HepG2 (cell line): ENCODE data around the gene TAF1B. TPM values are rescaled to one million over a fixed set of nuclear protein-coding genes. Genes with fewer than 3 reads are reported as not detected.

Experiments used
- ATAC-seq: fragments of 200-7000 bp; cut with Tn5 transposase; 3 replicates; pipeline ENCODE4 v1.9.1; 2020; ENCODE audit warnings: mild to moderate bottlenecking, moderate library complexity
- BruUV-seq: library from RNA; stranded (reverse); fragments of 400-500 nt; replicated peaks from 2 replicates; lab custom pipeline; 2021; lab: Mats Ljungman, UMichigan
- CTCF ChIA-PET: fragments of 300-600 bp; formaldehyde crosslinking; extraction: SDS; loops from one replicate; lab custom pipeline; 2021; ENCODE audit warnings: low total read pairs, inconsistent platforms, low intra/inter-chr PET ratio; lab: Yijun Ruan, JAX
- POLR2A ChIA-PET: fragments of 350-600 bp; sonication (Branson Sonifier 250); formaldehyde crosslinking; loops from one replicate; lab custom pipeline; 2020; ENCODE audit warnings: antibody characterized with exemption, inconsistent platforms; lab: Yijun Ruan, JAX
- DNase-seq: peaks from one replicate; pipeline ENCODE4 v3.0.0-alpha.2; 2015; ENCODE audit warnings: low spot score
- FAIRE-seq: peaks from 3 replicates; lab custom pipeline; 2011; peaks lifted over from hg19 to GRCh38; lab: Jason Lieb, UNC
- H2AFZ ChIP-seq: one replicate; pipeline ENCODE4 v1.6.1; 2011; ENCODE audit warnings: low read length, inconsistent platforms
- H3K27ac ChIP-seq: fragments of 300-600 bp; 3 replicates; pipeline ENCODE4 v1.8.0; 2011; ENCODE audit warnings: mixed run types, mild to moderate bottlenecking, mixed read lengths, low read length, inconsistent platforms; ENCODE audit not compliant: insufficient read depth; ENCODE audit errors: extremely low read length
- H3K27me3 ChIP-seq, 2 experiments: fragments of 200-600 bp in 1 of 2; 2 replicates in 1 of 2; 3 replicates in 1 of 2; pipeline versions ENCODE4 v1.6.0 to v1.8.0; 2011; ENCODE audit warnings: low read length in 2 of 2, mild to moderate bottlenecking in 2 of 2, moderate library complexity in 2 of 2, inconsistent platforms in 1 of 2; ENCODE audit not compliant: insufficient read depth in 2 of 2, control insufficient read depth in 1 of 2
- H3K36me3 ChIP-seq, 2 experiments: fragments of 200-600 bp in 1 of 2; replicated peaks in 1 of 2; 2 replicates in 1 of 2; 3 replicates in 1 of 2; pipeline versions ENCODE4 v1.5.1 to v1.8.0; 2011; ENCODE audit warnings: low read length in 2 of 2, inconsistent platforms in 1 of 2; ENCODE audit not compliant: insufficient read depth in 2 of 2, control insufficient read depth in 1 of 2
- H3K4me1 ChIP-seq: 2 replicates; pipeline ENCODE4 v1.5.1; 2012; ENCODE audit warnings: low read length, inconsistent platforms; ENCODE audit not compliant: insufficient read depth
- H3K4me2 ChIP-seq: 2 replicates; pipeline ENCODE4 v1.6.0; 2011; ENCODE audit warnings: low read depth, low read length, inconsistent platforms
- H3K4me3 ChIP-seq, 3 experiments: fragments of 200-600 bp in 1 of 3; sonication (generic), shearing (Covaris generic) in 1 of 3; replicated peaks in 1 of 3; 2 replicates each; pipeline ENCODE4 v1.5.1; 2011 to 2016; ENCODE audit warnings: low read length in 3 of 3, inconsistent platforms in 2 of 3, low read depth in 2 of 3, mild to moderate bottlenecking in 2 of 3, control low read depth in 1 of 3, mixed read lengths in 1 of 3; ENCODE audit not compliant: insufficient read depth in 1 of 3
- H3K79me2 ChIP-seq: one replicate; pipeline ENCODE4 v1.6.1; 2011; ENCODE audit warnings: low read length, inconsistent platforms; ENCODE audit not compliant: insufficient read depth
- H3K9ac ChIP-seq: 2 replicates; pipeline ENCODE4 v1.6.0; 2011; ENCODE audit warnings: mild to moderate bottlenecking, low read depth, low read length, inconsistent platforms; ENCODE audit not compliant: insufficient read depth
- H3K9me3 ChIP-seq: 2 replicates; pipeline ENCODE4 v1.5.1; 2012; ENCODE audit warnings: mild to moderate bottlenecking, low read length
- H4K20me1 ChIP-seq: 2 replicates; pipeline ENCODE4 v1.6.0; 2011; ENCODE audit warnings: inconsistent platforms, mild to moderate bottlenecking, low read length, moderate library complexity; ENCODE audit not compliant: insufficient read depth
- FIP1L1 ChIP-seq: fragments of 200-400 bp; formaldehyde crosslinking; IDR thresholded peaks from 2 replicates; pipeline ENCODE4 v1.6.1; 2018; ENCODE audit warnings: low read depth, mild to moderate bottlenecking, low read length, moderate library complexity, borderline replicate concordance; ENCODE audit not compliant: insufficient read depth
- FOXC1 ChIP-seq: sonication (generic); formaldehyde crosslinking; IDR thresholded peaks from 2 replicates; pipeline ENCODE4 v1.8.0; 2022; ENCODE audit warnings: mild to moderate bottlenecking, missing genetic modification reagents, borderline replicate concordance
- NR2C2 ChIP-seq: sonication (generic); formaldehyde crosslinking; IDR thresholded peaks from 2 replicates; pipeline ENCODE4 v1.4.0; 2020; ENCODE audit warnings: missing genetic modification reagents, mild to moderate bottlenecking, moderate library complexity, borderline replicate concordance
- PATZ1 ChIP-seq: sonication (generic); formaldehyde crosslinking; IDR thresholded peaks from 2 replicates; pipeline ENCODE4 v1.4.0; 2020; ENCODE audit warnings: missing genetic modification reagents
- PHF21A ChIP-seq: sonication (generic); formaldehyde crosslinking; IDR thresholded peaks from 2 replicates; pipeline ENCODE4 v1.5.0; 2020; ENCODE audit warnings: mild to moderate bottlenecking, missing genetic modification reagents
- SRSF9 ChIP-seq: fragments of 200-400 bp; formaldehyde crosslinking; IDR thresholded peaks from 2 replicates; pipeline ENCODE4 v1.6.1; 2018; ENCODE audit warnings: borderline replicate concordance, mild to moderate bottlenecking, low read depth, low read length; ENCODE audit not compliant: insufficient read depth, poor library complexity, severe bottlenecking
- TARDBP ChIP-seq: sonication (generic); formaldehyde crosslinking; IDR thresholded peaks from 2 replicates; pipeline ENCODE4 v1.8.0; 2022; ENCODE audit warnings: mild to moderate bottlenecking, missing genetic modification reagents
- ZNF275 ChIP-seq: sonication (generic); formaldehyde crosslinking; IDR thresholded peaks from 2 replicates; pipeline ENCODE4 v1.8.0; 2022; ENCODE audit warnings: missing genetic modification reagents, mild to moderate bottlenecking, inconsistent platforms, borderline replicate concordance
- ZNF619 ChIP-seq: sonication (generic); formaldehyde crosslinking; IDR thresholded peaks from 2 replicates; pipeline ENCODE4 v1.4.0; 2020; ENCODE audit warnings: mild to moderate bottlenecking, missing genetic modification reagents
- ZNF709 ChIP-seq: sonication (generic); formaldehyde crosslinking; IDR thresholded peaks from 2 replicates; pipeline ENCODE4 v1.5.0; 2020; ENCODE audit warnings: mild to moderate bottlenecking, missing genetic modification reagents
- ZNF761 ChIP-seq: sonication (generic); formaldehyde crosslinking; conservative IDR thresholded peaks from 2 replicates; pipeline ENCODE4 v1.4.0; 2020; ENCODE audit warnings: mild to moderate bottlenecking, missing genetic modification reagents
- WGBS: methylation state at CpG from one replicate; pipeline ENCODE4 v1.1.6; 2017; ENCODE audit warnings: low lambda C conversion rate; 5-methylcytosine and 5-hydroxymethylcytosine counted together
- in situ Hi-C: cut with HindIII; loops from 2 replicates; pipeline ENCODE4 v1.10.0; 2017; ENCODE audit warnings: low pct_unique_long_range_greater_than_20kb; ENCODE audit not compliant: extremely low pct_ligation_motif_present
- intact Hi-C: fragments of 100-400 bp; cut with micrococcal nuclease; formaldehyde crosslinking; loops from one replicate; pipeline ENCODE4 v1.10.0; 2022; ENCODE audit not compliant: unreplicated experiment
- polyA plus RNA-seq, 8 experiments: library from polyadenylated mRNA; depleted of rRNA in 3 of 8; stranded (reverse) in 7 of 8; unstranded in 1 of 8; fragments of >200 nt; fragmentation: Illumina TruSeq in 4 of 8; extraction: Trizol in 4 of 8; gene quantifications; 2 replicates each; pipeline versions ENCODE4 v1.2.1 to v1.2.3, GENCODE V29; 2011 to 2016; ENCODE audit warnings: low read depth in 4 of 8, missing spikeins in 1 of 8, mixed read lengths in 1 of 8; ENCODE audit not compliant: insufficient read depth in 1 of 8
- total RNA-seq, 5 experiments: library from RNA; depleted of rRNA; stranded (reverse); fragments of >200 nt; fragmentation: Illumina TruSeq; extraction: Trizol; gene quantifications; 2 replicates each; pipeline ENCODE4 v1.2.3, GENCODE V29; 2016; ENCODE audit warnings: low read depth in 1 of 5
- TF ChIP-seq, protein P1 (sequence below): sonication (generic); formaldehyde crosslinking; IDR thresholded peaks from 2 replicates; pipeline ENCODE4 v1.5.1; 2020; ENCODE audit warnings: missing genetic modification reagents, mild to moderate bottlenecking, borderline replicate concordance
- TF ChIP-seq, protein P2 (sequence below): IDR thresholded peaks from 2 replicates; pipeline ENCODE4 v1.6.1; 2016; ENCODE audit warnings: low read depth, control low read depth

TAF1B gene
- total and polyA plus RNA-seq, 2 of the 13 experiments (the other 11 are each of a cell fraction or from before 2014, with no cell fraction given) = 13.3 to 27.7 TPM

DNA sequence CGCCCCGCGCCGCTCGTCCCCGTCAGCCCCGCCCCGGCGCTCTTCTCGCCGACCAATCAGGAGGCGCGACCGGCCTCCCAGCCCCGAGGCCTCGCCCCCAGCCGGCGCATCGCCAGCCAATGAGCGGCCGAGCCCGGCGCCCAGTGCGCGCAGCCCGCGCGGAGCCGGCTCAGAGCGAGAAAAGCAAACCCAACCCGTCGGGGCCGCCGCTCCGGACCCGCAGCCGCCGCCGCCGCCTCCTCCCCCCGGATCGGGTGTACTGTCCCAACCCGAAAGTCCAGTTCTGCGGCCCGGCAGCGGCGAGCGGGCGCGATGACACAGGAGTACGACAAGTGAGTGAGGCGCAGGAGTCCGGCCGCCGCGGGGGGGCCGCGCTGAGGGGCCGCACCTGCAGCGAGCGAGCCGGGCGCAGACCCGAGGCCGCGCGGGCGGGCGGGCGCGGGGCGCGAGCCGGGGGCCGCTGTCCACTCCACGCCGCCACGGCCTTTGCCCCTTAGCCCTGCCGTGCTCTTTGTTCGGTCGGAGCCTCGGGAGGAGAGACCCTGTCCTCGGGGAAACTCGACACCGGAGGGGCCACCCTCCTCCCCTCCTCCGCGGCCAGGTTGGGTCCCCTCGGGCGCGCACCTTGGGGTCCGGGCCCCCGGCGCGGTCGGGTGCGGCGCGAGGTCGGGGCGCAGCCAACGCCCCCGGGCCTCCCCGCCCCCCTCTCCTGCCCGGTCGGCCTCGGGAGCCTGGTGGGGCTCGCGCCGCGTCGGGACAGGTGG lies 108.4 kb downstream of the TAF1B start, which contains the start of gene GRHL1 (continued):
- TF ChIP-seq PHF21A (CRISPR knock-in tag) (peak; percentile 56; the same call in 1 of the 2 replicates), ZNF761 (peak; percentile 39; the same call in 1 of the 2 replicates), PATZ1 (CRISPR knock-in tag) (peak; percentile 88), ZNF619 (CRISPR knock-in tag) (peak; percentile 83; the same call in 1 of the 2 replicates)

GRCh38 chr2:9952286-9952737 lies 109.0 kb downstream of the TAF1B start:
- peak overlapping the region; percentile 76 for H3K27ac ChIP-seq
- DNase-seq (no peak), FAIRE-seq (peak; percentile 54), ATAC-seq (no peak)
- peaks cover 4 to 11% of the 10 kb centered on the region in 2 experiments; a peak in 4 of 5 replicates for H3K36me3 ChIP-seq
- no TSS peak for BruUV-seq
- H3K9ac ChIP-seq = peak overlapping the region; percentile 72
- WGBS = 11% methylated on average over 15 of the region's 15 CpGs
- peak overlapping the region; percentile 64 for H3K4me2 ChIP-seq
- H3K9me3 ChIP-seq = no peaks in the 10 kb centered on the region
- POLR2A ChIA-PET = interaction anchor here (1.1 kb wide), 1 partner anchor 12 kb away, joined by 3 read pairs; no protein-coding TSS in a partner anchor
- intact Hi-C loops = loop anchor here (2.0 to 5.0 kb wide), 3 partner anchors 110 to 170 kb away; partner anchors contain the start of genes RRM2 and TAF1B
- in situ Hi-C loops = no loop called here
- peaks cover 60% of the 10 kb centered on the region for H3K4me1 ChIP-seq
- H4K20me1 ChIP-seq = no peaks in the 10 kb centered on the region
- H3K27me3 ChIP-seq = peaks cover 0 to 9% of the 10 kb centered on the region in 2 experiments; a peak in 1 of 5 replicates
- peak overlapping the region; percentile 76 to 94 (median 80) for H3K4me3 ChIP-seq
- H2AFZ ChIP-seq = peak overlapping the region; percentile 18
- H3K79me2 ChIP-seq = peaks cover 4% of the 10 kb centered on the region
- CTCF ChIA-PET = no interaction called here
- TF ChIP-seq FIP1L1 (no peak), TARDBP (CRISPR knock-in tag) (no peak), SRSF9 (no peak), ZNF709 (CRISPR knock-in tag) (0 out of 2 replicates have a peak, but pooled peaks have one; percentile 31), NR2C2 (CRISPR knock-in tag) (no peak), ZNF275 (CRISPR knock-in tag) (no peak), FOXC1 (CRISPR knock-in tag) (no peak)
- TF ChIP-seq, protein P1, sequence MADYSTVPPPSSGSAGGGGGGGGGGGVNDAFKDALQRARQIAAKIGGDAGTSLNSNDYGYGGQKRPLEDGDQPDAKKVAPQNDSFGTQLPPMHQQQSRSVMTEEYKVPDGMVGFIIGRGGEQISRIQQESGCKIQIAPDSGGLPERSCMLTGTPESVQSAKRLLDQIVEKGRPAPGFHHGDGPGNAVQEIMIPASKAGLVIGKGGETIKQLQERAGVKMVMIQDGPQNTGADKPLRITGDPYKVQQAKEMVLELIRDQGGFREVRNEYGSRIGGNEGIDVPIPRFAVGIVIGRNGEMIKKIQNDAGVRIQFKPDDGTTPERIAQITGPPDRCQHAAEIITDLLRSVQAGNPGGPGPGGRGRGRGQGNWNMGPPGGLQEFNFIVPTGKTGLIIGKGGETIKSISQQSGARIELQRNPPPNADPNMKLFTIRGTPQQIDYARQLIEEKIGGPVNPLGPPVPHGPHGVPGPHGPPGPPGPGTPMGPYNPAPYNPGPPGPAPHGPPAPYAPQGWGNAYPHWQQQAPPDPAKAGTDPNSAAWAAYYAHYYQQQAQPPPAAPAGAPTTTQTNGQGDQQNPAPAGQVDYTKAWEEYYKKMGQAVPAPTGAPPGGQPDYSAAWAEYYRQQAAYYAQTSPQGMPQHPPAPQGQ (CRISPR knock-in tag) = no peak
- TF ChIP-seq, protein P2, sequence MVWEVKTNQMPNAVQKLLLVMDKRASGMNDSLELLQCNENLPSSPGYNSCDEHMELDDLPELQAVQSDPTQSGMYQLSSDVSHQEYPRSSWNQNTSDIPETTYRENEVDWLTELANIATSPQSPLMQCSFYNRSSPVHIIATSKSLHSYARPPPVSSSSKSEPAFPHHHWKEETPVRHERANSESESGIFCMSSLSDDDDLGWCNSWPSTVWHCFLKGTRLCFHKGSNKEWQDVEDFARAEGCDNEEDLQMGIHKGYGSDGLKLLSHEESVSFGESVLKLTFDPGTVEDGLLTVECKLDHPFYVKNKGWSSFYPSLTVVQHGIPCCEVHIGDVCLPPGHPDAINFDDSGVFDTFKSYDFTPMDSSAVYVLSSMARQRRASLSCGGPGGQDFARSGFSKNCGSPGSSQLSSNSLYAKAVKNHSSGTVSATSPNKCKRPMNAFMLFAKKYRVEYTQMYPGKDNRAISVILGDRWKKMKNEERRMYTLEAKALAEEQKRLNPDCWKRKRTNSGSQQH = no peak
